HepG2 (cell line): ENCODE measurements around the gene CDH12. TPM values are rescaled to one million over a fixed set of nuclear protein-coding genes. Genes with fewer than 3 reads are reported as not detected.
"Not testable (repeated sequence)": the region's sequence is repeated elsewhere in the genome, so short reads cannot be mapped to it uniquely, and the experiment has no call there.

Experiments
- ATAC-seq: fragments of 200-7000 bp; cut with Tn5 transposase; 3 replicates; pipeline ENCODE4 v1.9.1; 2020; ENCODE audit warnings: mild to moderate bottlenecking, moderate library complexity
- BruUV-seq: library from RNA; stranded (reverse); fragments of 400-500 nt; replicated peaks from 2 replicates; lab custom pipeline; 2021; lab: Mats Ljungman, UMichigan
- CTCF ChIA-PET: fragments of 300-600 bp; formaldehyde crosslinking; extraction: SDS; loops from one replicate; lab custom pipeline; 2021; ENCODE audit warnings: low total read pairs, inconsistent platforms, low intra/inter-chr PET ratio; lab: Yijun Ruan, JAX
- POLR2A ChIA-PET: fragments of 350-600 bp; sonication (Branson Sonifier 250); formaldehyde crosslinking; loops from one replicate; lab custom pipeline; 2020; ENCODE audit warnings: antibody characterized with exemption, inconsistent platforms; lab: Yijun Ruan, JAX
- DNase-seq: peaks from one replicate; pipeline ENCODE4 v3.0.0-alpha.2; 2015; ENCODE audit warnings: low spot score
- FAIRE-seq: peaks from 3 replicates; lab custom pipeline; 2011; peaks lifted over from hg19 to GRCh38; lab: Jason Lieb, UNC
- H2AFZ ChIP-seq: one replicate; pipeline ENCODE4 v1.6.1; 2011; ENCODE audit warnings: low read length, inconsistent platforms
- H3K27ac ChIP-seq: fragments of 300-600 bp; 3 replicates; pipeline ENCODE4 v1.8.0; 2011; ENCODE audit warnings: mixed run types, mild to moderate bottlenecking, mixed read lengths, low read length, inconsistent platforms; ENCODE audit not compliant: insufficient read depth; ENCODE audit errors: extremely low read length
- H3K27me3 ChIP-seq, 2 experiments: fragments of 200-600 bp in 1 of 2; 2 replicates in 1 of 2; 3 replicates in 1 of 2; pipeline versions ENCODE4 v1.6.0 to v1.8.0; 2011; ENCODE audit warnings: low read length in 2 of 2, mild to moderate bottlenecking in 2 of 2, moderate library complexity in 2 of 2, inconsistent platforms in 1 of 2; ENCODE audit not compliant: insufficient read depth in 2 of 2, control insufficient read depth in 1 of 2
- H3K36me3 ChIP-seq, 2 experiments: fragments of 200-600 bp in 1 of 2; replicated peaks in 1 of 2; 2 replicates in 1 of 2; 3 replicates in 1 of 2; pipeline versions ENCODE4 v1.5.1 to v1.8.0; 2011; ENCODE audit warnings: low read length in 2 of 2, inconsistent platforms in 1 of 2; ENCODE audit not compliant: insufficient read depth in 2 of 2, control insufficient read depth in 1 of 2
- H3K4me1 ChIP-seq: 2 replicates; pipeline ENCODE4 v1.5.1; 2012; ENCODE audit warnings: low read length, inconsistent platforms; ENCODE audit not compliant: insufficient read depth
- H3K4me2 ChIP-seq: 2 replicates; pipeline ENCODE4 v1.6.0; 2011; ENCODE audit warnings: low read depth, low read length, inconsistent platforms
- H3K4me3 ChIP-seq, 3 experiments: fragments of 200-600 bp in 1 of 3; sonication (generic), shearing (Covaris generic) in 1 of 3; replicated peaks in 1 of 3; 2 replicates each; pipeline ENCODE4 v1.5.1; 2011 to 2016; ENCODE audit warnings: low read length in 3 of 3, inconsistent platforms in 2 of 3, low read depth in 2 of 3, mild to moderate bottlenecking in 2 of 3, control low read depth in 1 of 3, mixed read lengths in 1 of 3; ENCODE audit not compliant: insufficient read depth in 1 of 3
- H3K79me2 ChIP-seq: one replicate; pipeline ENCODE4 v1.6.1; 2011; ENCODE audit warnings: low read length, inconsistent platforms; ENCODE audit not compliant: insufficient read depth
- H3K9ac ChIP-seq: 2 replicates; pipeline ENCODE4 v1.6.0; 2011; ENCODE audit warnings: mild to moderate bottlenecking, low read depth, low read length, inconsistent platforms; ENCODE audit not compliant: insufficient read depth
- H3K9me3 ChIP-seq: 2 replicates; pipeline ENCODE4 v1.5.1; 2012; ENCODE audit warnings: mild to moderate bottlenecking, low read length
- H4K20me1 ChIP-seq: 2 replicates; pipeline ENCODE4 v1.6.0; 2011; ENCODE audit warnings: inconsistent platforms, mild to moderate bottlenecking, low read length, moderate library complexity; ENCODE audit not compliant: insufficient read depth
- AGO1 ChIP-seq: fragments of 200-400 bp; formaldehyde crosslinking; IDR thresholded peaks from 2 replicates; pipeline ENCODE4 v1.6.1; 2017; ENCODE audit warnings: mild to moderate bottlenecking, low read depth, low read length, moderate library complexity; ENCODE audit not compliant: poor library complexity, severe bottlenecking
- ZFP37 ChIP-seq: sonication (generic); formaldehyde crosslinking; IDR thresholded peaks from 2 replicates; pipeline ENCODE4 v1.4.0; 2020; ENCODE audit warnings: missing genetic modification reagents, borderline replicate concordance
- ZNF691 ChIP-seq: sonication (generic); formaldehyde crosslinking; IDR thresholded peaks from 2 replicates; pipeline ENCODE4 v1.4.0; 2020; ENCODE audit warnings: missing genetic modification reagents, low read depth, mild to moderate bottlenecking, borderline replicate concordance
- WGBS: methylation state at CpG from one replicate; pipeline ENCODE4 v1.1.6; 2017; ENCODE audit warnings: low lambda C conversion rate; 5-methylcytosine and 5-hydroxymethylcytosine counted together
- in situ Hi-C: cut with HindIII; loops from 2 replicates; pipeline ENCODE4 v1.10.0; 2017; ENCODE audit warnings: low pct_unique_long_range_greater_than_20kb; ENCODE audit not compliant: extremely low pct_ligation_motif_present
- intact Hi-C: fragments of 100-400 bp; cut with micrococcal nuclease; formaldehyde crosslinking; loops from one replicate; pipeline ENCODE4 v1.10.0; 2022; ENCODE audit not compliant: unreplicated experiment
- polyA plus RNA-seq, 8 experiments: library from polyadenylated mRNA; depleted of rRNA in 3 of 8; stranded (reverse) in 7 of 8; unstranded in 1 of 8; fragments of >200 nt; fragmentation: Illumina TruSeq in 4 of 8; extraction: Trizol in 4 of 8; gene quantifications; 2 replicates each; pipeline versions ENCODE4 v1.2.1 to v1.2.3, GENCODE V29; 2011 to 2016; ENCODE audit warnings: low read depth in 4 of 8, missing spikeins in 1 of 8, mixed read lengths in 1 of 8; ENCODE audit not compliant: insufficient read depth in 1 of 8
- total RNA-seq, 5 experiments: library from RNA; depleted of rRNA; stranded (reverse); fragments of >200 nt; fragmentation: Illumina TruSeq; extraction: Trizol; gene quantifications; 2 replicates each; pipeline ENCODE4 v1.2.3, GENCODE V29; 2016; ENCODE audit warnings: low read depth in 1 of 5
- TF ChIP-seq, protein P1 (sequence below): fragments of 450-650 bp; IDR thresholded peaks from 2 replicates; pipeline ENCODE4 v1.6.1; 2016

Gene CDH12
- total and polyA plus RNA-seq, 2 of the 13 experiments (the other 11 are each of a cell fraction or from before 2014, with no cell fraction given): not detected

DNA sequence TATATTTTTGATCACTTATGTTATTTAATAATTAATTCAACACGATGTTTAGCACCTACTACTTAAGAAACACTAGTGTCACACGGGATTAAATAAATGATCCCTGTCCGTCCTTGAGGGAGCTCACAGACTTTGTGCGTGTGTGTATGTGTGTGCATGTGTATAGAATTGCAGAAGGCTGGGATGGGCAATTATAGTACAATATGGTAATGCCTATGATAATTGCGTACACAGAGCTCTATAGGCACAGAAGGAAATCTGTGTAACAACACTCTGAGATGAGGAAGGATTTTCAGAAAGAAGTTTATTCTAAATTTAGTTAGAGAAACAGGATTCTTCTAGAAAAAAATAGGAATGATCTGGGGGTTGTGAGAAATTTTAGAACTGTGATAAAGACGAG, 76.9 kb downstream of the CDH12 start:
- H3K4me1 ChIP-seq: no peaks in the 10 kb centered on the region
- H3K4me3 ChIP-seq: no peak overlapping the region
- H2AFZ ChIP-seq: no peak overlapping the region
- H3K27ac ChIP-seq: no peak overlapping the region
- DNase-seq (no peak), FAIRE-seq (no peak), ATAC-seq (no peak)
- H4K20me1 ChIP-seq: no peaks in the 10 kb centered on the region
- H3K4me2 ChIP-seq: no peak overlapping the region
- WGBS: 6% methylated on average over 6 of the region's 6 CpGs
- TF ChIP-seq ZFP37 (CRISPR knock-in tag): no peak
- TF ChIP-seq ZNF691 (CRISPR knock-in tag): no peak
- TF ChIP-seq AGO1: no peak
- no peaks in the 10 kb centered on the region for H3K9me3 ChIP-seq
- no peak overlapping the region for H3K9ac ChIP-seq
- H3K27me3 ChIP-seq: no peaks in the 10 kb centered on the region
- no TSS peak for BruUV-seq
- in situ Hi-C loops: no loop called here
- H3K79me2 ChIP-seq: no peaks in the 10 kb centered on the region
- ChIA-PET POLR2A (no interaction called here), CTCF (no interaction called here)
- intact Hi-C loops: no loop called here
- no peaks in the 10 kb centered on the region for H3K36me3 ChIP-seq

DNA sequence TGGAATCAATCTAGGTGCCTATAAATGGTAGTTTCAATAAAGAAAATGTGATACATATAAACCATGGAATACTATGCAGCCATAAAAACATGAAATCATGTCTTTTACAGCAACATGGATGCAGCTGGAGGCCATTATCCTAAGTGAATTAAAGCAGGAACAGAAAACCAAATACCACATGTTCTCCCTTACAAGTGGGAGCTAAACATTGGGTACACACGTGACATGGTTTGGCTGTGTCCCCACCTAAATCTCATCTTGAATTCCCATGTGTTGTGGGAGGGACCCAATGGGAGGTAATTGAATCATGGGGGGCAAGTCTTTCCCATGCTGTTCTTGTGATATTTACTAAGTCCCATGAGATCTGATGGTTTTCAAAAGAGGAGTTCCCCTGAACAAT, 78.9 kb downstream of the CDH12 start:
- BruUV-seq, POLR2A ChIA-PET, H3K9me3 ChIP-seq, in situ Hi-C loops, H4K20me1 ChIP-seq, H3K4me1 ChIP-seq, CTCF ChIA-PET, H3K27ac ChIP-seq, H3K36me3 ChIP-seq, intact Hi-C loops, ATAC-seq, H2AFZ ChIP-seq, DNase-seq, H3K79me2 ChIP-seq, FAIRE-seq, H3K27me3 ChIP-seq, H3K9ac ChIP-seq, H3K4me3 ChIP-seq, H3K4me2 ChIP-seq: not testable (repeated sequence)
- TF ChIP-seq, protein P1, sequence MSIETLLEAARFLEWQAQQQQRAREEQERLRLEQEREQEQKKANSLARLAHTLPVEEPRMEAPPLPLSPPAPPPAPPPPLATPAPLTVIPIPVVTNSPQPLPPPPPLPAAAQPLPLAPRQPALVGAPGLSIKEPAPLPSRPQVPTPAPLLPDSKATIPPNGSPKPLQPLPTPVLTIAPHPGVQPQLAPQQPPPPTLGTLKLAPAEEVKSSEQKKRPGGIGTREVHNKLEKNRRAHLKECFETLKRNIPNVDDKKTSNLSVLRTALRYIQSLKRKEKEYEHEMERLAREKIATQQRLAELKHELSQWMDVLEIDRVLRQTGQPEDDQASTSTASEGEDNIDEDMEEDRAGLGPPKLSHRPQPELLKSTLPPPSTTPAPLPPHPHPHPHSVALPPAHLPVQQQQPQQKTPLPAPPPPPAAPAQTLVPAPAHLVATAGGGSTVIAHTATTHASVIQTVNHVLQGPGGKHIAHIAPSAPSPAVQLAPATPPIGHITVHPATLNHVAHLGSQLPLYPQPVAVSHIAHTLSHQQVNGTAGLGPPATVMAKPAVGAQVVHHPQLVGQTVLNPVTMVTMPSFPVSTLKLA: peak; percentile 92
- 0% methylated on average over 1 of the region's 1 CpG for WGBS
